ENCODE data around the gene PRSS27. TPM values are rescaled to one million over a fixed set of nuclear protein-coding genes. Genes with fewer than 3 reads are reported as not detected.

Gene PRSS27
- total RNA-seq, 1 donor from 2014 or later = 2.9 TPM

DNA sequence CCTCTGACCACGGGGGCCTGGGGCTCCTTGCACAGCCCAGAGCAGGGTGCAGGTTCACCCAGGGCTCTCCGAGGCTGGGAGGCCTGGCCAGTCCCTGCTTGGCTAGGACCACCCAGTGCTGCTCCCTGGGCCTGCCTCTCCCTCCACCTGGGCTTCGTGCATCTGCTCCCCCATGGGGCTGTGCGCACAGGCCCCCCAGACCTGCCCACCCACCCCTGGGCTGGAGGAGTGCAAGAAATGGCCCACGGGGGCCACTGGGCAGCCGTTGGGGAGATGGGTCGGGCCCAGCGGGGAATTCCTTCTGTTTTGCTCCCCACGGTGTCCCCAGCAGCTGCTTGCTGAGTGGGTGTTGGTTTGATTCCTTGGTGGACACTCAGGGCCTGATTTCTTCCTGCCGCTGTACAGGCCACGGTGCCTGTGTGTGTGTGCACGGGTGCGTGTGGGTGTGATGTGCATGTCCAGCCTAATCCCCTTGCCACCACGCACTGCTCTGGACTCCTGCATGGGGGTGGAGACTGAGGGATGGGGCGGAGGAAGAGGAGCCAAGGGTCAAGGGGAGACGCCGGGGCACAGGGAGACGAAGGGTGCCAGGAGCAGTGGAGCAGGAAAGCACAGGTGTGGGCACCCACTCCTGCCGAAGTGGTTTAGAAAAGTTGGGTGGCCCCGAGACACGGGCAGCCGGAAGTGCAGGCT lies 8.5 kb downstream of the PRSS27 start:
- TF ChIP-seq, protein P1, sequence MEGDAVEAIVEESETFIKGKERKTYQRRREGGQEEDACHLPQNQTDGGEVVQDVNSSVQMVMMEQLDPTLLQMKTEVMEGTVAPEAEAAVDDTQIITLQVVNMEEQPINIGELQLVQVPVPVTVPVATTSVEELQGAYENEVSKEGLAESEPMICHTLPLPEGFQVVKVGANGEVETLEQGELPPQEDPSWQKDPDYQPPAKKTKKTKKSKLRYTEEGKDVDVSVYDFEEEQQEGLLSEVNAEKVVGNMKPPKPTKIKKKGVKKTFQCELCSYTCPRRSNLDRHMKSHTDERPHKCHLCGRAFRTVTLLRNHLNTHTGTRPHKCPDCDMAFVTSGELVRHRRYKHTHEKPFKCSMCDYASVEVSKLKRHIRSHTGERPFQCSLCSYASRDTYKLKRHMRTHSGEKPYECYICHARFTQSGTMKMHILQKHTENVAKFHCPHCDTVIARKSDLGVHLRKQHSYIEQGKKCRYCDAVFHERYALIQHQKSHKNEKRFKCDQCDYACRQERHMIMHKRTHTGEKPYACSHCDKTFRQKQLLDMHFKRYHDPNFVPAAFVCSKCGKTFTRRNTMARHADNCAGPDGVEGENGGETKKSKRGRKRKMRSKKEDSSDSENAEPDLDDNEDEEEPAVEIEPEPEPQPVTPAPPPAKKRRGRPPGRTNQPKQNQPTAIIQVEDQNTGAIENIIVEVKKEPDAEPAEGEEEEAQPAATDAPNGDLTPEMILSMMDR (IDR thresholded peaks at IDR 0.05; ENCODE audit: insufficient read depth, low read length, poor library complexity, severe bottlenecking) = no peak
- no peak for DNase-seq (ENCODE audit: low read depth)
- Histone ChIP-seq H3K36me3 (ENCODE audit: control insufficient read depth, insufficient read depth, low read length) (no peaks in the 10 kb centered on the region), H3K4me3 (ENCODE audit: low read depth, low read length) (no peak overlapping the region), H3K27me3 (ENCODE audit: control insufficient read depth, insufficient read depth, low read length) (peaks cover 19% of the 10 kb centered on the region)

GRCh38 chr16:2710711-2711231 lies 9.3 kb downstream of the PRSS27 start:
- Histone ChIP-seq H3K27me3 (ENCODE audit: control insufficient read depth, insufficient read depth, low read length) (peaks cover 12% of the 10 kb centered on the region), H3K4me3 (ENCODE audit: low read depth, low read length) (no peak overlapping the region), H3K36me3 (ENCODE audit: control insufficient read depth, insufficient read depth, low read length) (no peaks in the 10 kb centered on the region)
- TF ChIP-seq, protein P1 (IDR thresholded peaks at IDR 0.05; ENCODE audit: insufficient read depth, low read length, poor library complexity, severe bottlenecking) = no peak
- no peak for DNase-seq (ENCODE audit: low read depth)

- Histone ChIP-seq H3K27me3 (ENCODE audit: control insufficient read depth, insufficient read depth, low read length) (peaks cover 6% of the 10 kb centered on the region), H3K36me3 (ENCODE audit: control insufficient read depth, insufficient read depth, low read length) (no peaks in the 10 kb centered on the region), H3K4me3 (ENCODE audit: low read depth, low read length) (no peak overlapping the region)
- DNase-seq (ENCODE audit: low read depth) = no peak
- TF ChIP-seq, protein P1 (IDR thresholded peaks at IDR 0.05; ENCODE audit: insufficient read depth, low read length, poor library complexity, severe bottlenecking) = no peak
Observed at GRCh38 chr16:2710021-2710710, 9.9 kb downstream of the PRSS27 start.

- no peak for DNase-seq (ENCODE audit: low read depth)
- peaks cover 1% of the 10 kb centered on the region for H3K36me3 ChIP-seq (ENCODE audit: control insufficient read depth, insufficient read depth, low read length)
- H3K4me3 ChIP-seq (ENCODE audit: low read depth, low read length) = no peak overlapping the region
- H3K27me3 ChIP-seq (ENCODE audit: control insufficient read depth, insufficient read depth, low read length) = peaks cover 5% of the 10 kb centered on the region
- TF ChIP-seq, protein P1 (IDR thresholded peaks at IDR 0.05; ENCODE audit: insufficient read depth, low read length, poor library complexity, severe bottlenecking) = no peak
Observed at GRCh38 chr16:2709588-2709984, 10.4 kb downstream of the PRSS27 start.

GRCh38 chr16:2708955-2709587 lies 11.0 kb downstream of the PRSS27 start:
- Histone ChIP-seq H3K27me3 (ENCODE audit: control insufficient read depth, insufficient read depth, low read length) (peaks cover 2% of the 10 kb centered on the region), H3K36me3 (ENCODE audit: control insufficient read depth, insufficient read depth, low read length) (peaks cover 1% of the 10 kb centered on the region), H3K4me3 (ENCODE audit: low read depth, low read length) (no peak overlapping the region)
- TF ChIP-seq, protein P1 (IDR thresholded peaks at IDR 0.05; ENCODE audit: insufficient read depth, low read length, poor library complexity, severe bottlenecking) = no peak
- no peak for DNase-seq (ENCODE audit: low read depth)
